H9 (cell line): Measurements from ENCODE around the gene RELB. TPM values are rescaled to one million over a fixed set of nuclear protein-coding genes. Genes with fewer than 3 reads are reported as not detected.
"Not testable (repeated sequence)": the region's sequence is repeated elsewhere in the genome, so short reads cannot be mapped to it uniquely, and the experiment has no call there.

Source experiments
- DNase-seq: peaks from one replicate; pipeline ENCODE4 v3.0.0-alpha.2; 2017
- H2AFZ ChIP-seq: one replicate; pipeline ENCODE4 v1.6.1; 2013; ENCODE audit warnings: mild to moderate bottlenecking, low read length, control low read depth, moderate library complexity
- H2AK5ac ChIP-seq: 2 replicates; pipeline ENCODE4 v1.6.1; 2013; ENCODE audit warnings: low read length, control low read depth, mixed read lengths; ENCODE audit not compliant: insufficient read length
- H2BK120ac ChIP-seq: one replicate; pipeline ENCODE4 v1.6.1; 2013; ENCODE audit warnings: low read depth, mild to moderate bottlenecking, low read length, control low read depth, inconsistent platforms; ENCODE audit not compliant: poor library complexity, severe bottlenecking
- H2BK12ac ChIP-seq: 2 replicates; pipeline ENCODE4 v1.6.1; 2013; ENCODE audit warnings: low read length, control low read depth, mixed read lengths, low read depth; ENCODE audit not compliant: insufficient read length
- H2BK15ac ChIP-seq: 2 replicates; pipeline ENCODE4 v1.6.1; 2013; ENCODE audit warnings: low read depth, low read length, control low read depth
- H2BK20ac ChIP-seq: one replicate; pipeline ENCODE4 v1.6.1; 2013; ENCODE audit warnings: low read depth, mild to moderate bottlenecking, low read length, control low read depth, inconsistent platforms; ENCODE audit not compliant: poor library complexity, severe bottlenecking
- H2BK5ac ChIP-seq: 2 replicates; pipeline ENCODE4 v1.6.1; 2013; ENCODE audit warnings: low read length, control low read depth, mixed read lengths; ENCODE audit not compliant: insufficient read length
- H3K14ac ChIP-seq: 2 replicates; pipeline ENCODE4 v1.6.1; 2013; ENCODE audit warnings: low read length, control low read depth; ENCODE audit not compliant: insufficient read depth
- H3K18ac ChIP-seq: 2 replicates; pipeline ENCODE4 v1.6.1; 2013; ENCODE audit warnings: low read depth, mild to moderate bottlenecking, mixed read lengths, low read length, control low read depth; ENCODE audit not compliant: insufficient read length
- H3K23ac ChIP-seq: 2 replicates; pipeline ENCODE4 v1.6.1; 2013; ENCODE audit warnings: low read length, control low read depth, mixed read lengths, low read depth; ENCODE audit not compliant: insufficient read length
- H3K23me2 ChIP-seq: 2 replicates; pipeline ENCODE4 v1.6.1; 2013; ENCODE audit warnings: low read depth, mild to moderate bottlenecking, mixed read lengths, low read length, control low read depth; ENCODE audit not compliant: insufficient read length, poor library complexity, severe bottlenecking
- H3K27ac ChIP-seq: 2 replicates; pipeline ENCODE4 v1.5.1; 2013; ENCODE audit warnings: low read length, control low read depth, mixed read lengths, low read depth; ENCODE audit not compliant: insufficient read length
- H3K27me3 ChIP-seq: 2 replicates; pipeline ENCODE4 v1.6.1; 2013; ENCODE audit warnings: low read length, control low read depth, inconsistent platforms; ENCODE audit not compliant: insufficient read depth
- H3K4ac ChIP-seq: 2 replicates; pipeline ENCODE4 v1.6.1; 2013; ENCODE audit warnings: low read depth, mild to moderate bottlenecking, control low read depth, inconsistent platforms, low read length, moderate library complexity
- H3K4me1 ChIP-seq: 2 replicates; pipeline ENCODE4 v1.6.1; 2013; ENCODE audit warnings: low read length, control low read depth, inconsistent platforms; ENCODE audit not compliant: insufficient read depth
- H3K4me2 ChIP-seq: 2 replicates; pipeline ENCODE4 v1.6.1; 2013; ENCODE audit warnings: low read length, control low read depth, mixed read lengths; ENCODE audit not compliant: insufficient read length, insufficient read depth
- H3K56ac ChIP-seq: 2 replicates; pipeline ENCODE4 v1.6.1; 2013; ENCODE audit warnings: low read depth, mild to moderate bottlenecking, mixed read lengths, low read length, control low read depth; ENCODE audit not compliant: insufficient read length
- H3K79me1 ChIP-seq: 2 replicates; pipeline ENCODE4 v1.6.1; 2013; ENCODE audit warnings: low read depth, mild to moderate bottlenecking, moderate library complexity, low read length, control low read depth, inconsistent platforms; ENCODE audit not compliant: insufficient read depth, poor library complexity, severe bottlenecking
- H3K79me2 ChIP-seq: 2 replicates; pipeline ENCODE4 v1.6.1; 2013; ENCODE audit warnings: low read length, control low read depth, inconsistent platforms; ENCODE audit not compliant: insufficient read depth
- H3K9ac ChIP-seq: 2 replicates; pipeline ENCODE4 v1.6.1; 2013; ENCODE audit warnings: low read length, control low read depth, mixed read lengths; ENCODE audit not compliant: insufficient read length; ENCODE audit errors: extremely low read depth
- H3K9me3 ChIP-seq: one replicate; pipeline ENCODE4 v1.6.1; 2013; ENCODE audit warnings: low read depth, low read length, inconsistent platforms; ENCODE audit not compliant: control insufficient read depth
- H3T11ph ChIP-seq: one replicate; pipeline ENCODE4 v1.6.1; 2013; ENCODE audit warnings: mild to moderate bottlenecking, low read length, control low read depth, inconsistent platforms
- H4K20me1 ChIP-seq: one replicate; pipeline ENCODE4 v1.6.1; 2013; ENCODE audit not compliant: control insufficient read depth, insufficient read length, insufficient read depth
- H4K5ac ChIP-seq: 2 replicates; pipeline ENCODE4 v1.6.1; 2013; ENCODE audit warnings: low read depth, mild to moderate bottlenecking, mixed read lengths, low read length, control low read depth; ENCODE audit not compliant: insufficient read length
- H4K8ac ChIP-seq: replicated peaks from 2 replicates; pipeline ENCODE4 v1.6.1; 2013; ENCODE audit warnings: low read length, control low read depth, mixed read lengths, low read depth; ENCODE audit not compliant: insufficient read length
- H4K91ac ChIP-seq: 2 replicates; pipeline ENCODE4 v1.6.1; 2013; ENCODE audit warnings: low read depth, mild to moderate bottlenecking, moderate library complexity, mixed read lengths, low read length, control low read depth; ENCODE audit not compliant: insufficient read length
- H3K27ac Mint-ChIP-seq, 3 experiments: 2 replicates in 2 of 3; 3 replicates in 1 of 3; pipeline ENCODE4 v1.8.0; 2020 to 2021; ENCODE audit warnings: mixed read lengths in 3 of 3, mild to moderate bottlenecking in 1 of 3, moderate library complexity in 1 of 3
- H3K27me3 Mint-ChIP-seq: 2 replicates; pipeline ENCODE4 v1.8.0; 2021; ENCODE audit warnings: low read depth, mild to moderate bottlenecking, moderate library complexity, mixed read lengths
- H3K36me3 Mint-ChIP-seq, 3 experiments: 2 replicates in 2 of 3; 3 replicates in 1 of 3; pipeline ENCODE4 v1.8.0; 2020 to 2021; ENCODE audit warnings: low read depth in 3 of 3, mixed read lengths in 3 of 3; ENCODE audit not compliant: insufficient read depth in 1 of 3
- H3K4me1 Mint-ChIP-seq, 2 experiments: 2 replicates each; pipeline ENCODE4 v1.8.0; 2020; ENCODE audit warnings: mixed read lengths in 2 of 2
- H3K4me3 Mint-ChIP-seq, 2 experiments: 2 replicates in 1 of 2; 3 replicates in 1 of 2; pipeline ENCODE4 v1.8.0; 2020 to 2021; ENCODE audit warnings: mild to moderate bottlenecking in 2 of 2, mixed read lengths in 2 of 2, moderate library complexity in 1 of 2
- H3K9me3 Mint-ChIP-seq, 2 experiments: 2 replicates in 1 of 2; 3 replicates in 1 of 2; pipeline ENCODE4 v1.8.0; 2020; ENCODE audit warnings: mild to moderate bottlenecking in 2 of 2, mixed read lengths in 2 of 2, moderate library complexity in 1 of 2
- WGBS: extraction: QIAGEN DNeasy Blood & Tissue Kit; methylation state at CpG from one replicate; pipeline ENCODE4 v1.1.7; 2013; ENCODE audit warnings: missing lambda C conversion rate, low lambda C conversion rate, mixed read lengths; ENCODE audit not compliant: insufficient read length; ENCODE audit errors: extremely low coverage; 5-methylcytosine and 5-hydroxymethylcytosine counted together
- total RNA-seq: library from RNA; stranded (reverse); gene quantifications from 2 replicates; pipeline ENCODE4 v1.2.1, GENCODE V29; 2021

RELB gene
- total RNA-seq, 1 experiment from 2014 or later = 13.7 TPM

DNA sequence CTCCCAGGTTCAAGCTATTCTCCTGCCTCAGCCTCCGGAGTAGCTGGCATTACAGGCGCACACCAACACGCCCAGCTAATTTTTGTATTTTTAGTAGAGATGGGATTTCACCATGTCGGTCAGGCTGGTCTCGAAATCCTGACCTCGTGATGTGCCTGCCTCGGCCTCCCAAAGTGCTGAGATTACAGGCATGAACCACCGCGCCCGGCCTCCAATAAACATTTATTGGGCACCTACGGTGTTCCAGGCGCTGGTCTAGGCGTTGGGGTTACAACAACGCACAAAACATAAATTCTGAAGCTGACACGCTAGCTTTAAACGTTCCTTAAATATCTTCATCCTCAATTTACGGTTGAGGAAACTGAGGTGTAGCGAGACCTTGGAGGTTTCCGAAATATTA is 599 bp upstream of the RELB start:
- H3K27me3 Mint-ChIP-seq = not testable (repeated sequence)

More for the DNA sequence above, 599 bp upstream of the RELB start:
- H2BK20ac ChIP-seq, H3K79me1 ChIP-seq, H3K56ac ChIP-seq, H4K5ac ChIP-seq, H3K9me3 Mint-ChIP-seq, H3K36me3 Mint-ChIP-seq, H3K27me3 ChIP-seq, H3K4me1 Mint-ChIP-seq, H3K4me1 ChIP-seq, H4K20me1 ChIP-seq, H3K79me2 ChIP-seq, H3K23ac ChIP-seq, H3T11ph ChIP-seq, H2BK12ac ChIP-seq, H2AK5ac ChIP-seq, H3K18ac ChIP-seq, H3K27ac Mint-ChIP-seq, H3K14ac ChIP-seq, H3K27ac ChIP-seq, H3K9ac ChIP-seq, H3K23me2 ChIP-seq, H2BK5ac ChIP-seq, H4K91ac ChIP-seq, H2AFZ ChIP-seq, DNase-seq, H3K4ac ChIP-seq, H2BK120ac ChIP-seq, H3K9me3 ChIP-seq, H2BK15ac ChIP-seq, H4K8ac ChIP-seq: not testable (repeated sequence)
- H3K4me2 ChIP-seq = peak overlapping the region; percentile 85
- WGBS = no CpG with 5 or more reads among the region's 19 CpGs
- peak overlapping the region; percentile 25 to 71 for H3K4me3 Mint-ChIP-seq
